Measurements from ENCODE around the gene PSMB5.
A peak's percentile ranks its signal among the peaks of the same experiment; 100 is the strongest.

The PSMB5 gene

GRCh38 chr14:23068789-23069412 is 34.2 kb upstream of the PSMB5 start (continued):
- TF ChIP-seq, protein P1, sequence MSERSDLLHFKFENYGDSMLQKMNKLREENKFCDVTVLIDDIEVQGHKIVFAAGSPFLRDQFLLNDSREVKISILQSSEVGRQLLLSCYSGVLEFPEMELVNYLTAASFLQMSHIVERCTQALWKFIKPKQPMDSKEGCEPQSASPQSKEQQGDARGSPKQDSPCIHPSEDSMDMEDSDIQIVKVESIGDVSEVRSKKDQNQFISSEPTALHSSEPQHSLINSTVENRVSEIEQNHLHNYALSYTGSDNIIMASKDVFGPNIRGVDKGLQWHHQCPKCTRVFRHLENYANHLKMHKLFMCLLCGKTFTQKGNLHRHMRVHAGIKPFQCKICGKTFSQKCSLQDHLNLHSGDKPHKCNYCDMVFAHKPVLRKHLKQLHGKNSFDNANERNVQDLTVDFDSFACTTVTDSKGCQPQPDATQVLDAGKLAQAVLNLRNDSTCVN (tag by site-specific recombination; optimal IDR thresholded peaks at IDR 0.05), result no peak
- TF ChIP-seq ZNF701 (tag by site-specific recombination; IDR thresholded peaks at IDR 0.05), result no peak
- no peak for TF ChIP-seq ZNF248 (tag by site-specific recombination; IDR thresholded peaks at IDR 0.05)
- no peak for TF ChIP-seq ZIC2 (tag by site-specific recombination; IDR thresholded peaks at IDR 0.05)
- TF ChIP-seq ZNF391 (tag by site-specific recombination; IDR thresholded peaks at IDR 0.05; ENCODE audit: borderline replicate concordance, low read depth), result no peak
- no peak for TF ChIP-seq TCF7L2 (IDR thresholded peaks at IDR 0.05; ENCODE audit: borderline replicate concordance, low read depth, low read length)
- TF ChIP-seq ZNF792 (tag by site-specific recombination; IDR thresholded peaks at IDR 0.05), result no peak
- no peak for TF ChIP-seq ZNF555 (tag by site-specific recombination; conservative IDR thresholded peaks at IDR 0.05)
- no peak for TF ChIP-seq MEIS1 (CRISPR knock-in tag; IDR thresholded peaks at IDR 0.05; ENCODE audit: borderline replicate concordance)
- no peak for TF ChIP-seq ZNF280D (tag by site-specific recombination; IDR thresholded peaks at IDR 0.05)
- TF ChIP-seq OVOL3 (tag by site-specific recombination; IDR thresholded peaks at IDR 0.05), result no peak
- TF ChIP-seq, protein P2, sequence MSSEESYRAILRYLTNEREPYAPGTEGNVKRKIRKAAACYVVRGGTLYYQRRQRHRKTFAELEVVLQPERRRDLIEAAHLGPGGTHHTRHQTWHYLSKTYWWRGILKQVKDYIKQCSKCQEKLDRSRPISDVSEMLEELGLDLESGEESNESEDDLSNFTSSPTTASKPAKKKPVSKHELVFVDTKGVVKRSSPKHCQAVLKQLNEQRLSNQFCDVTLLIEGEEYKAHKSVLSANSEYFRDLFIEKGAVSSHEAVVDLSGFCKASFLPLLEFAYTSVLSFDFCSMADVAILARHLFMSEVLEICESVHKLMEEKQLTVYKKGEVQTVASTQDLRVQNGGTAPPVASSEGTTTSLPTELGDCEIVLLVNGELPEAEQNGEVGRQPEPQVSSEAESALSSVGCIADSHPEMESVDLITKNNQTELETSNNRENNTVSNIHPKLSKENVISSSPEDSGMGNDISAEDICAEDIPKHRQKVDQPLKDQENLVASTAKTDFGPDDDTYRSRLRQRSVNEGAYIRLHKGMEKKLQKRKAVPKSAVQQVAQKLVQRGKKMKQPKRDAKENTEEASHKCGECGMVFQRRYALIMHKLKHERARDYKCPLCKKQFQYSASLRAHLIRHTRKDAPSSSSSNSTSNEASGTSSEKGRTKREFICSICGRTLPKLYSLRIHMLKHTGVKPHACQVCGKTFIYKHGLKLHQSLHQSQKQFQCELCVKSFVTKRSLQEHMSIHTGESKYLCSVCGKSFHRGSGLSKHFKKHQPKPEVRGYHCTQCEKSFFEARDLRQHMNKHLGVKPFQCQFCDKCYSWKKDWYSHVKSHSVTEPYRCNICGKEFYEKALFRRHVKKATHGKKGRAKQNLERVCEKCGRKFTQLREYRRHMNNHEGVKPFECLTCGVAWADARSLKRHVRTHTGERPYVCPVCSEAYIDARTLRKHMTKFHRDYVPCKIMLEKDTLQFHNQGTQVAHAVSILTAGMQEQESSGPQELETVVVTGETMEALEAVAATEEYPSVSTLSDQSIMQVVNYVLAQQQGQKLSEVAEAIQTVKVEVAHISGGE (tag by site-specific recombination; conservative IDR thresholded peaks at IDR 0.05; ENCODE audit: low read depth), result peak; percentile 78
- TF ChIP-seq ZNF132 (tag by site-specific recombination; IDR thresholded peaks at IDR 0.05; ENCODE audit: borderline replicate concordance), result no peak
- TF ChIP-seq ZNF76 (tag by site-specific recombination; IDR thresholded peaks at IDR 0.05; ENCODE audit: borderline replicate concordance, low read depth), result no peak

- peaks cover 16% of the 10 kb centered on the region for H3K4me1 ChIP-seq (ENCODE audit: control insufficient read depth, insufficient read depth, low read length)
- H3K4me3 ChIP-seq (ENCODE audit: low read depth, low read length), result no peak overlapping the region
- TF ChIP-seq SP2 (tag by site-specific recombination; IDR thresholded peaks at IDR 0.05) (0 out of 2 replicates have a peak, but pooled peaks have one; percentile 21), ZNF292 (tag by site-specific recombination; IDR thresholded peaks at IDR 0.05; ENCODE audit: borderline replicate concordance, low read depth) (no peak)
- no peaks in the 10 kb centered on the region for H3K9me3 ChIP-seq (ENCODE audit: control insufficient read depth, insufficient read depth, low read depth, low read length)
- H3K27ac ChIP-seq (ENCODE audit: extremely low read depth, low read depth, low read length), result 0 out of 2 replicates have a peak overlapping the region, but pooled peaks have one; percentile 66
- H3K36me3 ChIP-seq (ENCODE audit: control insufficient read depth in 2 of 2, insufficient read depth in 1 of 2, low read length in 2 of 2), result peaks cover 35 to 70% of the 10 kb centered on the region in 2 experiments
- POLR2A ChIA-PET, result interaction anchor here (0.5 to 2.0 kb wide), 14 partner anchors 9 to 139 kb away, joined by 3 to 20 read pairs (median 4); partner anchors contain the start of genes ACIN1, AJUBA, C14orf119 and PRMT5
- CTCF ChIA-PET, result interaction anchor here (0.6 to 3.4 kb wide), 60 partner anchors 9 to 1006 kb away, joined by 3 to 58 read pairs (median 5); partner anchors contain the start of genes ACIN1, AJUBA, C14orf119 and CDH24
Observed at GRCh38 chr14:23067847-23068788, 33.4 kb upstream of the PSMB5 start.

All from HEK293 (cell line).